Right lobe of liver (tissue), 6 donors: ENCODE measurements around the gene DRD3. TPM values are rescaled to one million over a fixed set of nuclear protein-coding genes. Genes with fewer than 3 reads are reported as not detected.

ENCODE experiments used
- ATAC-seq, 4 donors: fragments of 200-7000 bp; cut with Tn5 transposase; one replicate each; pipeline ENCODE4 v1.9.1; 2020; ENCODE audit warnings: mild to moderate bottlenecking in 4 of 4, moderate library complexity in 4 of 4
- DNase-seq, 3 donors: peaks; one replicate each; pipeline ENCODE4 v3.0.0-alpha.2; 2020
- H3K27ac ChIP-seq, 3 donors: fragments of 200-600 bp; one replicate each; pipeline ENCODE4 v1.8.0; 2022
- H3K27me3 ChIP-seq, 2 donors: fragments of 200-600 bp; one replicate each; pipeline ENCODE4 v1.8.0; 2022
- H3K36me3 ChIP-seq, 4 donors: fragments of 200-600 bp; sonication (generic) in 1 of 4; one replicate each; pipeline versions ENCODE4 v1.5.1 to v1.8.0; 2017 to 2022; ENCODE audit warnings: control low read depth in 1 of 4
- H3K4me1 ChIP-seq, 4 donors: fragments of 200-600 bp; sonication (generic) in 1 of 4; one replicate each; pipeline versions ENCODE4 v1.5.1 to v1.8.0; 2017 to 2022; ENCODE audit warnings: control low read depth in 1 of 4
- H3K4me3 ChIP-seq, 3 donors: fragments of 200-600 bp; one replicate each; pipeline ENCODE4 v1.8.0; 2022
- H3K9me3 ChIP-seq, 4 donors: fragments of 200-600 bp; sonication (generic) in 1 of 4; one replicate each; pipeline versions ENCODE4 v1.5.1 to v1.8.0; 2017 to 2022; ENCODE audit warnings: control low read depth in 1 of 4
- CTCF ChIP-seq, 4 donors: fragments of 200-600 bp in 3 of 4; fragments of 450-650 bp in 1 of 4; IDR thresholded peaks; one replicate each; pipeline versions ENCODE4 v1.5.1 to v1.8.0; 2016 to 2022; ENCODE audit warnings: antibody characterized with exemption in 4 of 4, mild to moderate bottlenecking in 2 of 4
- POLR2A ChIP-seq: fragments of 450-650 bp; IDR thresholded peaks from one replicate; pipeline ENCODE4 v1.6.1; 2017; ENCODE audit warnings: antibody characterized with exemption, mild to moderate bottlenecking
- WGBS: methylation state at CpG from one replicate; pipeline ENCODE4 v1.1.6; 2018; ENCODE audit warnings: low coverage, low lambda C conversion rate; ENCODE audit not compliant: insufficient coverage; ENCODE audit errors: missing lambda C conversion rate; 5-methylcytosine and 5-hydroxymethylcytosine counted together
- intact Hi-C, 2 donors: fragments of 100-400 bp; cut with DNase I; formaldehyde crosslinking; loops; one replicate each; pipeline versions ENCODE4 v1.11.2 to v1.14.1; 2022
- long read RNA-seq: library from polyadenylated mRNA; unstranded; transcript quantifications from one replicate; pipeline ENCODE4 v2.0.0, GENCODE V29; 2019
- total RNA-seq, 6 experiments: library from RNA; depleted of rRNA in 2 of 6; stranded (reverse); fragments of >200 nt in 2 of 6; fragmentation: NEBNext Ultra II Directional in 3 of 6; extraction: Animal tissue kit (Norgen Biotek cat#: 25700) in 3 of 6; gene quantifications; one replicate each; pipeline versions ENCODE4 v1.1.0 to v1.2.4, GENCODE V29; 2016 to 2023
- donor health status: DM: no; HTN: yes; CAD: no.
- donor health status: DM: no; HTN: no; CAD: no.
- donor health status: DM: no; HTN: no; CAD: no.
- donor health status: DM: no; HTN: yes; CAD: no.
- donor health status: DM: no; HTN: yes; CAD: no.

Gene DRD3
- not detected for total RNA-seq
- long read RNA-seq, result 0 reads

- DNase-seq (no peak), ATAC-seq (no peak)
- Histone ChIP-seq H3K27ac (no peak within 1 kb of the TSS), H3K4me1 (no peaks in the 10 kb centered on the region), H3K9me3 (no peaks in the 10 kb centered on the region), H3K36me3 (no peaks in the 10 kb centered on the region), H3K4me3 (no peak within 1 kb of the TSS), H3K27me3 (no peaks in the 10 kb centered on the region)
- intact Hi-C loops, result no loop called here
- no peak for TF ChIP-seq CTCF (IDR thresholded peaks at IDR 0.05)
- no peak for TF ChIP-seq POLR2A
- WGBS, result 12% methylated on average over 7 of the region's 7 CpGs
Measured at GRCh38 chr3:114178770-114179368, at the start of gene DRD3. TSS of gene DRD3 (minus strand) at chr3:114179052. CDS start at chr3:114171992, 7,060 bp downstream.

GRCh38 chr3:114227076-114227475, 48.2 kb upstream of the DRD3 start:
- no peak for DNase-seq
- H3K27ac ChIP-seq, result no peak overlapping the region
- H3K4me3 ChIP-seq, result no peak overlapping the region
- TF ChIP-seq POLR2A (no peak), CTCF (IDR thresholded peaks at IDR 0.05) (no peak)
- no peaks in the 10 kb centered on the region for H3K9me3 ChIP-seq
- ATAC-seq, result no peak
- WGBS, result 56% methylated on average over 1 of the region's 1 CpG
- no peaks in the 10 kb centered on the region for H3K36me3 ChIP-seq
- H3K4me1 ChIP-seq, result no peaks in the 10 kb centered on the region
- no peaks in the 10 kb centered on the region for H3K27me3 ChIP-seq
- intact Hi-C loops, result no loop called here

- H3K9me3 ChIP-seq, result no peaks in the 10 kb centered on the region
- DNase-seq, result no peak
- TF ChIP-seq POLR2A, result no peak
- TF ChIP-seq CTCF (IDR thresholded peaks at IDR 0.05), result no peak
- H3K36me3 ChIP-seq, result no peaks in the 10 kb centered on the region
- no peaks in the 10 kb centered on the region for H3K4me1 ChIP-seq
- 54% methylated on average over 2 of the region's 2 CpGs for WGBS
- H3K27me3 ChIP-seq, result no peaks in the 10 kb centered on the region
- no peak overlapping the region for H3K27ac ChIP-seq
- intact Hi-C loops, result no loop called here
- ATAC-seq, result no peak
- no peak overlapping the region for H3K4me3 ChIP-seq
Measured at GRCh38 chr3:114226313-114226712, 47.5 kb upstream of the DRD3 start.

- Histone ChIP-seq H3K27me3 (no peaks in the 10 kb centered on the region), H3K4me1 (no peaks in the 10 kb centered on the region), H3K9me3 (no peaks in the 10 kb centered on the region), H3K4me3 (no peak overlapping the region), H3K27ac (no peak overlapping the region), H3K36me3 (no peaks in the 10 kb centered on the region)
- no peak for DNase-seq
- intact Hi-C loops, result no loop called here
- peak in 1 of 4 donors; percentile 11 for ATAC-seq
- 53% methylated on average over 3 of the region's 3 CpGs for WGBS
- TF ChIP-seq POLR2A, result no peak
- TF ChIP-seq CTCF (IDR thresholded peaks at IDR 0.05), result no peak
Measured at GRCh38 chr3:114223143-114223542, 44.3 kb upstream of the DRD3 start.

- Histone ChIP-seq H3K9me3 (no peaks in the 10 kb centered on the region), H3K4me3 (no peak overlapping the region), H3K27ac (no peak overlapping the region), H3K27me3 (no peaks in the 10 kb centered on the region), H3K4me1 (no peaks in the 10 kb centered on the region), H3K36me3 (no peaks in the 10 kb centered on the region)
- no peak for TF ChIP-seq CTCF (IDR thresholded peaks at IDR 0.05)
- DNase-seq (no peak), ATAC-seq (no peak)
- 50% methylated on average over 1 of the region's 1 CpG for whole genome bisulfite sequencing
- intact Hi-C loops, result no loop called here
Measured at GRCh38 chr3:114221881-114222264, 43.0 kb upstream of the DRD3 start.
